ENCODE results near the gene WDR36. TPM values are rescaled to one million over a fixed set of nuclear protein-coding genes. Genes with fewer than 3 reads are reported as not detected.

The WDR36 gene
- total and polyA plus RNA-seq, 10 of the 15 experiments (the other 5 are each of a cell fraction or from before 2014, with no cell fraction given) = 13.3 to 61.8 (median 47.0) TPM

DNA sequence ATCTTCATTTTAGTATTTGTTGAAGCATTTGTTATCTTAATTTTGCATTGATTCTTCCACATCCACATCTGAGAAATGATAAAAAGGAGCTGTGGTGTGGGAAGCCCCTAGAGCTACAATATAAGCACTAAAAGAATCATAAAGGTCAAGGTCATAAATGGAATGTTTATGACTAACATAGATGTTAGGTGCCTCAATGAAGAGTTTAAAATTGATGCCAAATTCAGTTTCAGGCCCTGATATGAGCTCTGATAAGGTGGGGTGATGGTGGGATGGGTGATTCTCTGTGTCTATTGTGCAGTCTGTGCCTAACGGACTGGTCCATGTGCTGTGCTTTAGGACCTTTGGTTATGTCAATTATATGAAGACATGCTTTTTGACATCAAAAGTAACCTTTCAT, 70.9 kb downstream of the WDR36 start:
- Histone ChIP-seq H3K27ac (ENCODE audit: control insufficient read depth, insufficient read depth) (no peak overlapping the region), H3K27me3 (replicated peaks in 1 of 2; ENCODE audit: control insufficient read depth in 2 of 2, insufficient read depth in 2 of 2, low read length in 1 of 2) (no peaks in the 10 kb centered on the region), H3K79me2 (ENCODE audit: control insufficient read depth, insufficient read depth, low read length) (no peaks in the 10 kb centered on the region), H4K20me1 (ENCODE audit: control insufficient read depth, insufficient read depth) (no peaks in the 10 kb centered on the region), H2AFZ (ENCODE audit: control insufficient read depth, low read depth, low read length) (no peak overlapping the region), H3K9ac (ENCODE audit: control insufficient read depth, insufficient read depth, low read length) (no peak overlapping the region), H3K4me2 (ENCODE audit: control insufficient read depth, insufficient read depth) (no peak overlapping the region), H3K9me3 (replicated peaks; ENCODE audit: control insufficient read depth, insufficient read depth, low read length) (no peaks in the 10 kb centered on the region), H3K4me3 (no peak overlapping the region), H3K36me3 (ENCODE audit: control insufficient read depth in 2 of 2, insufficient read depth in 2 of 2, low read length in 1 of 2) (no peaks in the 10 kb centered on the region), H3K4me1 (ENCODE audit: control insufficient read depth, insufficient read depth, low read length) (no peaks in the 10 kb centered on the region)
- TF ChIP-seq SUZ12 (IDR thresholded peaks at IDR 0.05; ENCODE audit: unreplicated experiment) (no peak), TCF7 (IDR thresholded peaks at IDR 0.05; ENCODE audit: borderline replicate concordance) (no peak), ZNF274 (IDR thresholded peaks at IDR 0.05; ENCODE audit: insufficient read depth, insufficient read length) (no peak), PAX8 (IDR thresholded peaks at IDR 0.05) (no peak), HDAC6 (IDR thresholded peaks at IDR 0.05; ENCODE audit: unreplicated experiment) (no peak), NFXL1 (IDR thresholded peaks at IDR 0.05; ENCODE audit: borderline replicate concordance) (no peak)
- TF ChIP-seq, protein P1, sequence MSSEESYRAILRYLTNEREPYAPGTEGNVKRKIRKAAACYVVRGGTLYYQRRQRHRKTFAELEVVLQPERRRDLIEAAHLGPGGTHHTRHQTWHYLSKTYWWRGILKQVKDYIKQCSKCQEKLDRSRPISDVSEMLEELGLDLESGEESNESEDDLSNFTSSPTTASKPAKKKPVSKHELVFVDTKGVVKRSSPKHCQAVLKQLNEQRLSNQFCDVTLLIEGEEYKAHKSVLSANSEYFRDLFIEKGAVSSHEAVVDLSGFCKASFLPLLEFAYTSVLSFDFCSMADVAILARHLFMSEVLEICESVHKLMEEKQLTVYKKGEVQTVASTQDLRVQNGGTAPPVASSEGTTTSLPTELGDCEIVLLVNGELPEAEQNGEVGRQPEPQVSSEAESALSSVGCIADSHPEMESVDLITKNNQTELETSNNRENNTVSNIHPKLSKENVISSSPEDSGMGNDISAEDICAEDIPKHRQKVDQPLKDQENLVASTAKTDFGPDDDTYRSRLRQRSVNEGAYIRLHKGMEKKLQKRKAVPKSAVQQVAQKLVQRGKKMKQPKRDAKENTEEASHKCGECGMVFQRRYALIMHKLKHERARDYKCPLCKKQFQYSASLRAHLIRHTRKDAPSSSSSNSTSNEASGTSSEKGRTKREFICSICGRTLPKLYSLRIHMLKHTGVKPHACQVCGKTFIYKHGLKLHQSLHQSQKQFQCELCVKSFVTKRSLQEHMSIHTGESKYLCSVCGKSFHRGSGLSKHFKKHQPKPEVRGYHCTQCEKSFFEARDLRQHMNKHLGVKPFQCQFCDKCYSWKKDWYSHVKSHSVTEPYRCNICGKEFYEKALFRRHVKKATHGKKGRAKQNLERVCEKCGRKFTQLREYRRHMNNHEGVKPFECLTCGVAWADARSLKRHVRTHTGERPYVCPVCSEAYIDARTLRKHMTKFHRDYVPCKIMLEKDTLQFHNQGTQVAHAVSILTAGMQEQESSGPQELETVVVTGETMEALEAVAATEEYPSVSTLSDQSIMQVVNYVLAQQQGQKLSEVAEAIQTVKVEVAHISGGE (CRISPR knock-in tag; IDR thresholded peaks at IDR 0.05) = no peak
- TF ChIP-seq, protein P2, sequence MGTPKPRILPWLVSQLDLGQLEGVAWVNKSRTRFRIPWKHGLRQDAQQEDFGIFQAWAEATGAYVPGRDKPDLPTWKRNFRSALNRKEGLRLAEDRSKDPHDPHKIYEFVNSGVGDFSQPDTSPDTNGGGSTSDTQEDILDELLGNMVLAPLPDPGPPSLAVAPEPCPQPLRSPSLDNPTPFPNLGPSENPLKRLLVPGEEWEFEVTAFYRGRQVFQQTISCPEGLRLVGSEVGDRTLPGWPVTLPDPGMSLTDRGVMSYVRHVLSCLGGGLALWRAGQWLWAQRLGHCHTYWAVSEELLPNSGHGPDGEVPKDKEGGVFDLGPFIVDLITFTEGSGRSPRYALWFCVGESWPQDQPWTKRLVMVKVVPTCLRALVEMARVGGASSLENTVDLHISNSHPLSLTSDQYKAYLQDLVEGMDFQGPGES (IDR thresholded peaks at IDR 0.05) = no peak
- no TSS peak for BruUV-seq (replicated peaks)
- DNase-seq (ENCODE audit: low read depth, low spot score) (no peak), ATAC-seq (no peak), FAIRE-seq (no peak)
- ChIA-PET RAD21 (ENCODE audit: unreplicated experiment) (interaction anchor here (0.8 to 10.7 kb wide), 4 partner anchors 38 to 175 kb away, joined by 3 to 198 read pairs (median 6); partner anchors contain the start of gene CAMK4), POLR2A (no interaction called here), CTCF (interaction anchor here (1.0 to 9.8 kb wide), 3 partner anchors 63 to 298 kb away, joined by 3 to 339 read pairs (median 4); no protein-coding TSS in a partner anchor), SMC1A (ENCODE audit: uncharacterized antibody, unreplicated experiment) (interaction anchor here (0.9 to 17.1 kb wide), 6 partner anchors 34 to 305 kb away, joined by 3 to 324 read pairs (median 4); partner anchors contain the start of gene CAMK4)
- intact Hi-C loops (cut with micrococcal nuclease; ENCODE audit: unreplicated experiment) (no loop called here), in situ Hi-C loops (cut with MboI) (loop anchor here (5.0 to 10.0 kb wide), 3 partner anchors 114 to 982 kb away; no protein-coding TSS in a partner anchor)
- WGBS (ENCODE audit: insufficient coverage, insufficient replicate concordance, low lambda C conversion rate, missing lambda C conversion rate) = 94% methylated on average over 1 of the region's 1 CpG

Data from GM12878 (cell line).